H7 (cell line): Measurements from ENCODE around the gene METTL24. TPM values are rescaled to one million over a fixed set of nuclear protein-coding genes. Genes with fewer than 3 reads are reported as not detected.
"Not testable (repeated sequence)": the region's sequence is repeated elsewhere in the genome, so short reads cannot be mapped to it uniquely, and the experiment has no call there.

Source experiments
- DNase-seq: peaks from one replicate; pipeline ENCODE4 v3.0.0; 2012
- H3K27me3 ChIP-seq: 2 replicates; pipeline ENCODE4 v1.6.0; 2011; ENCODE audit warnings: mild to moderate bottlenecking, low read length; ENCODE audit not compliant: control insufficient read depth, insufficient read depth
- H3K36me3 ChIP-seq: replicated peaks from 2 replicates; pipeline ENCODE4 v1.5.1; 2011; ENCODE audit warnings: low read length; ENCODE audit not compliant: control insufficient read depth, insufficient read depth
- H3K4me3 ChIP-seq: 2 replicates; pipeline ENCODE4 v1.5.1; 2011; ENCODE audit warnings: low read depth, mild to moderate bottlenecking, control low read depth, low read length, moderate library complexity; ENCODE audit not compliant: insufficient read depth
- total RNA-seq: library from RNA; depleted of rRNA; stranded (reverse); fragments of >200 nt; shearing (Covaris generic); gene quantifications from 2 replicates; pipeline ENCODE4 v1.2.3, GENCODE V29; 2014

METTL24 gene
- total RNA-seq, 1 experiment from 2014 or later: 0.69 TPM

DNA sequence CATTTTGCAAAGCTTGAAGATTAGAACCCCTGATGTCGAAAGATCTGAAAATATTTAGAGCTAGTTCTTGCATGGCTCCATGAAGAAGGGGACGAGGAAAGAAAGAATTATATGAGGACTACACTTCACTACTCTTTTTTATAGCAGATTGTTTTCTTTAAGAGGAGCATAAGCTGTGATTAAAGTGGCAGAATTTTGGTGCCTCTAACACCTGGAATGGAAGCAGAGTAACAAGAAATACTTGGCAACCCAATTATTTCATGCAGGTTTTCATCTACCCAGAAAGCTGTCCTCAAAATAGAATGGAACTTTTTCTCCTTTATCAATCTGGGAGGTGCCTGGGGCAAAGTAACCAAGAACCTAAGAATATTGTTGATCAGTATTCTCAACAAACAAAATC is 4.0 kb downstream of the METTL24 start:
- H3K27me3 ChIP-seq: peaks cover 25% of the 10 kb centered on the region
- no peak overlapping the region for H3K4me3 ChIP-seq
- DNase-seq: no peak
- H3K36me3 ChIP-seq: no peaks in the 10 kb centered on the region

DNA sequence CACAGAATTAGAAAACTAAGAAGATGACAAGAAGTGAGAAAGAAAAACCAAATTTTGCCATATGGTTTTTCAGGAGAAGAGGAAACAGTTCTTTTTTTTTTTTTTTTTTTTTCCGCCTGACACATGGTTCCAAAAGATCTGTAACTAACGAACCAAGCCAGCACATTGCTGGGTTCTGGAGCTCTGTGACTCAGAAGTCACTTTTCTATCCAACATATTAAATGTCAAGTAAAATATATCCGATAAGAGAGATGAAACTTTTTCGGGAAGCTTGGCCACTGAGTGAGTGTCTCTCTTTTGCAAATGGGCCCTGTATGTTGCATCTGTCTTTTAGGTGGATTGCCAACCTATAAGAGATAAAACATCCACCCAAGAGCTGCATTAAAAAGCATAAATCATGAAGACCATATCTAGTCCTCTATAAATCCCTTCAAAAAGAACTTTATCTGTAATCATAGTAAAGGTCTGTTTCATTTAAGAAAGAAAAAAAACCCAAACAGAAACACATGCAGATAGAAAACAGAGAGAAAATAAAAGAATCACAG is 4.6 kb downstream of the METTL24 start:
- DNase-seq: no peak
- no peaks in the 10 kb centered on the region for H3K36me3 ChIP-seq
- H3K27me3 ChIP-seq: peaks cover 19% of the 10 kb centered on the region
- no peak overlapping the region for H3K4me3 ChIP-seq

DNA sequence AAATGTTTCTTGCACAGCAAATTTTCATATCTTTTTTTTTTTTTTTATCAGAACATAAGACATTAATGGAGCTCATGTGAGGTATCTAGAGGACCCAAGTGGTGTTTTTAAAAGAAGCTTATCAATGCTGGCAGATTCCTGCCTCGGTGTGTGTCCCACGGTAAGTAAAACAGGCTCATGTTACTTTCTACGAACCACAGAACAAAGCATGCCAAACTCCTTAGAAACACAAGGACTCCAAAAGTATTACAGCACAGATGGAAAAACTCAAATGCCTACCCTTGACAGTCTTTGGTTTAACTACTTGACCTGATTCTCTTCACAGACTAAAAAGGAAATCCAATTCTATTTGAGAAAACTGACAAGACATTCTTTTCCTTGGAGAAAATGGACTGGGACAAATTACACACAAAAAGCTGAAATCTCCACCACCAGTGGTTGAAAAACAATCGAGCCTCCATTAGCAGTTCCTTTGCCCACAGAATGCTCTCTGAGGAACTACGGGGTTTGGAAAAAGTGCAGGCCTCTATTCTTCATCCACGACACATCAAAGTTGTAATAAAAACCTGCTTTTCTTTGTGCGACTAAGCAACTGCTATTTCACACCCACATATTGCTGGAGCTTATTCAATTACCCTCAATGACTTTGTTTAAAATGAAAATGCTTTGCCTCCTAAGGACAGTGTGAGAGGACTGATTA is 5.4 kb downstream of the METTL24 start:
- Histone ChIP-seq H3K4me3 (no peak overlapping the region), H3K27me3 (peaks cover 13% of the 10 kb centered on the region), H3K36me3 (no peaks in the 10 kb centered on the region)
- DNase-seq: no peak

DNA sequence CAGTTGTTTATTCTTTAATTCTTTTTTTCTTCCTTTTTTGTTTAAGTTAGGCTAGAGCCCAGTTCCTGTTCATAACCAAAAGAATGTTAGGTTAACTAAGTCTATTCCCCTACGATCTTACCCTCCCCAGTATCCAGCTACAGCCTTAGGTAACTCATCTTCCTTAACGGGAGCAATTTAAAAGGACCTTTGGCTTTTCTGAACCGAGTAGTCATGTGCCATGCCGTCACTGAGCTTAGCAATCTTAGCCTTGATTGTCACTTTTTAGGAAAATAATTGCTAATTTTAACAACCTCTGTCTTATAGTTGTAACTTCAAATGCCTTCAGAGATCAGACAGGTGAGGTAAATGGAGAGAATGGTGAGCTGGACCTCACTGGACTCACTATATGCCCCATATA is 6.2 kb downstream of the METTL24 start:
- H3K36me3 ChIP-seq: no peaks in the 10 kb centered on the region
- peaks cover 6% of the 10 kb centered on the region for H3K27me3 ChIP-seq
- H3K4me3 ChIP-seq: no peak overlapping the region
- no peak for DNase-seq

DNA sequence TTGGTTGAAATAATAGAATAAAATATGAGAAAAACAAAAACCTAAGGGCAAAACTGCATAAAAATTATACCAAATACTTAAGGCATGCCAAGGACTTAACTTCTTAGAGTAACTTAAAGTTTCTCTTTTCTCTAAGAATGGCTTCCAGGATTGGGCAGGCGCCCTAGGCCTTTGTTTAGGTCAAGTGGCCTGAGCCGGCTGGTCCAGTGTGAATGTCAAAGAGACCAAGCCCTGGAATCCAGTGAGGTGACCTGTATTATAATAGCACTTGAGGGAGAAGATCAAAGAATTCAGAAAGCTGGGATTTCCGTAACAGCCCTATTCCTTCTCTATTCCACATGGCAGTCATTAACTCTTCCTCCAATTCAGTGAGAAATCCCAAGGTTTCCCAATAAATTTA is 6.6 kb downstream of the METTL24 start:
- DNase-seq: no peak
- Histone ChIP-seq H3K4me3 (no peak overlapping the region), H3K27me3 (peaks cover 2% of the 10 kb centered on the region), H3K36me3 (no peaks in the 10 kb centered on the region)

DNA sequence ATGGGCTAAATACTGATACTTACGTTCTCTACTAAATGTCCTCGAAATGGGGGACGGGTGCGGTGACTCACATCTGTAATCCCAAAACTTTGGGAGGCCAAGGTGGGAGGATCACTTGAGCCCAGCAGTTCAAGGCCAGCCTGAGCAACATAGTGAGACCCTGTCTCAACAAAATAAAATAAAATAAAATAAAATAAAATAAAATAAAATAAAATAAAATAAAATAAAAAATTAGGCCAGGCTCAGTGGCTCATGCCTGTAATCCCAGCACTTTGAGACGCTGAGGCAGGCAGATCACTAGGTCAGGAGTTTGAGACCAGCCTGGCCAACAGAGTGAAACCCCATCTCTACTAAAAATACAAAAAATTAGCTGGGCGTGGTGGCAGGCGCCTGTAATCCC is 7.6 kb downstream of the METTL24 start:
- not testable (repeated sequence) for H3K36me3 ChIP-seq, H3K4me3 ChIP-seq, DNase-seq, H3K27me3 ChIP-seq

DNA sequence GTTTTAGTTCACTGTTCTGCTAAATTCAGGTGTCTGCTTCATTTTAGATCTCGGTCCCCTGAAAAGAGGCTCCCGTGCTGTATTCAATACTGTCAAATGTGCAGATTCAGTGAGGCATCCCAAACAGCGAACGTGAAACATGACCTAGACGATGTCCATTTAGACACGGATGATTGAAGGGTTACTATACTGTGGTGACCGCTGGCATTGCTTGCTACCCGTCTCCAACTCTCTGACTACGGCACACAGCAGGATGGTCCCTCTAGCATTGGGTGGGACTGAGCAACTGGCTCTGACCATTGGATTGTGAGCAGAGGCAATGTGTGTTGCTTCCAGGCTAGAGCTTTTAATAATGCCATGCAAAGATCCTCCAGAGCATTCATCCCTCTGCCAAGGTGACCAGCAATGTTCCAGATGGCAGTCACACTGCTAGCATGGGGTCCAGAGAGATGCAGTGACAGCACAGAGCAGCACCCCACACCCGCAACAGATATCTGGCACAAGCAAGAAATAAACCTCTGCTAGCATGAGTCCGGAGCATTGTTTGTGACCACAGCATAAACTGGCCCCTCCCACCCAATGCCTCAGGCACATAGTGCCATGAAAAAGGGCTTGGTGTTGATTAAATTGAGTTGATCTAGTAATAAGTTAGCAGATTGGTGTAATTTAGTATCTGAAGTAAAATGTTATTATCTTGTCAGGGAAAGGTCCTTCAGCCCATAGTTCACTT is 9.0 kb downstream of the METTL24 start:
- Histone ChIP-seq H3K36me3 (no peaks in the 10 kb centered on the region), H3K4me3 (no peak overlapping the region), H3K27me3 (no peaks in the 10 kb centered on the region)
- DNase-seq: no peak

DNA sequence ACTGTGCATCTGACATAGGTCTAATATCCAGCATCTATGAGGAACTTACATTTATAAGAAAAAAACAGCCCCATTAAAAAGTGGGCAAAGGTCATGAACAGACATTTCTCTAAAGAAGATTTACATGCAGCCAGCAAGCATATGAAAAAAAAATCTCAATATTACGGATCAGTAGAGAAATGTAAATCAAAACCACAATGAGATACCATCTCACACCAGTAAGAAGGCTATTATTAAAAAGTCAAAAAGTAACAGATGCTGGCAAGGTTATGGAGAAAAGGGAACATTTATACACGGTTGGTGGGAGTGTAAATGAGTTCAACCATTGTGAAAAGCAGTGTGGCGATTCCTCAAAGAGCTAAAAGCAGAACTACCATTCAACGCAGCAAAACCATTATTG is 13.1 kb downstream of the METTL24 start:
- no peak for DNase-seq
- no peak overlapping the region for H3K4me3 ChIP-seq
- no peaks in the 10 kb centered on the region for H3K36me3 ChIP-seq
- H3K27me3 ChIP-seq: no peaks in the 10 kb centered on the region

DNA sequence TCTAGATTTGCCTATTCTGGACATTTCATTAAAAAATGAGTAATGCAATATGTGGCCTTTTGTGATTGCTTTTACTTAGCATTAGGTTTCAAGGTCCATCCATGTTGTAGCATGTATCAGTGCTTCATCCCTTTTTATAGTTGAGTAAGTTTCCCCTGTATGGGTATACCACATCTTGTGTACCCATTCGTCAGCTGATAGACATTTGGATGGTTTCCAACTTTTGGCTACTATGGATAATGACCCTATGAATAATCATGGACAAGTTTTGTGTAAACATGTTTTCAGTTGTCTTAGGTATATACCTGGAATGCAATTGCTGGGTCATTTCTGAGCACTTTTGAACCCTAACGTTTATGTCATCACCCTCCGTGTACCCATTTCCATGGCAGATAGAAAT is 15.4 kb downstream of the METTL24 start:
- Histone ChIP-seq H3K27me3 (no peaks in the 10 kb centered on the region), H3K36me3 (no peaks in the 10 kb centered on the region), H3K4me3 (no peak overlapping the region)
- no peak for DNase-seq

DNA sequence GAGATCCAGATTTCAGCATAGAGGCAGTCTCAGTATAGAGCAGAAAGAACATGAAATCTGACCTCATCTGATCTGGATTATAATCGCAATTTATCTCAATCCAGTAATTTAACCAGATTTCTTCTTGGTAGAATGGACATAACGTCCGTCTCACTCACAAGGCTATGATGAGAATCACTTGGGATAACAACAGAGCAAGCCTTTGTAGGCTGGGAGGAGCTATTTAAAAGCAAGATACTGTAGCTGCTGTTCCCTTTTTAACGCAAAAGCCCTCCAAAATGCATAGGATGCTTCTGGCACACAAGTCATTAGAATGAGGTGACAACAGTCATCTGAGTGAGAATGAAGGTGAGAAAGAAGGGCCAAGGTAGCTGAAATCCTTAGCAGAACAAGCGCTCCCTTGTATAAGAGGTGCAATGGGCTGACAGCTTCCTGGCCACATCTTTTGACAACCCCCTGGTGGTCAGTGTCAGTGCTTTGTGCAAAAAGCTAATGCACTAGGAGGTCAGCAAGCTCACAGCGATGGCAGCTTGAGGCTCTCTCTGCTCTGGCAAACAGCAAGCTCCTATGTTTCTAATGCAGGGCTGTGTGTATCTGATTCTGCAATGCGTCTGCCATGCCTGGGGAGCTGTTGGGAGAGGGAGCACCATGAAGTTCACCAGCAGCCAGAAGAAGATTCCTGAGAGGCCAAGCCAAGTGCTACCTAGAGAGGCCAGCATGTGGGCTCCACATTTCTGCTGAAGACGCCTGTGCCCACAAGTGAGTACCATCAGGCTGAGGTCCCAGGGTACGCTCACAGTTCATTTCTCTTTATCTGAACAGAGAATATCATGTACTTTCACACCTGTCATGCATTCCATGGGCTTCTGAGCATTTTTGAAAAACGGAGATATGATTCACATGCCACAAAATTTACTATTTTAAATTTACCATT is 16.2 kb downstream of the METTL24 start:
- no peaks in the 10 kb centered on the region for H3K36me3 ChIP-seq
- no peak overlapping the region for H3K4me3 ChIP-seq
- DNase-seq: peak; percentile 67
- H3K27me3 ChIP-seq: no peaks in the 10 kb centered on the region

DNA sequence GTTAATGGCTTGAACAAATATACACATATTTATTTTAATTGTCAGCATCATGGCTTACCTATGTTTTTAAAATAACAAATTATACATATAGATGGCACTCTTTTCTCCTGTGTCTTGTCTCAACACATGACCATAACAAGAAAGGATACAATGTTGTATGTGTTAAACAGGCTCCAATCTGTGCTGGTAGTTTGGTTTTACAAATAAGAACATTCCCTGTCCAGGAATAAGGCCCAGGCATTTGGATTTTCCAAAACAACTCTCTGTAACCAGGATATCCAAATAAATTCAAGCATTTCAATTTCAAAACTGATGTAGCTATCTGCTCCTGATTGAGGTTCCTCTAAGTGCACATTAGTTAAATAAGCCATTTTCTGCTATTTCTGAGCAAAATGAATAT is 17.1 kb downstream of the METTL24 start:
- DNase-seq: no peak
- H3K4me3 ChIP-seq: no peak overlapping the region
- no peaks in the 10 kb centered on the region for H3K36me3 ChIP-seq
- no peaks in the 10 kb centered on the region for H3K27me3 ChIP-seq

DNA sequence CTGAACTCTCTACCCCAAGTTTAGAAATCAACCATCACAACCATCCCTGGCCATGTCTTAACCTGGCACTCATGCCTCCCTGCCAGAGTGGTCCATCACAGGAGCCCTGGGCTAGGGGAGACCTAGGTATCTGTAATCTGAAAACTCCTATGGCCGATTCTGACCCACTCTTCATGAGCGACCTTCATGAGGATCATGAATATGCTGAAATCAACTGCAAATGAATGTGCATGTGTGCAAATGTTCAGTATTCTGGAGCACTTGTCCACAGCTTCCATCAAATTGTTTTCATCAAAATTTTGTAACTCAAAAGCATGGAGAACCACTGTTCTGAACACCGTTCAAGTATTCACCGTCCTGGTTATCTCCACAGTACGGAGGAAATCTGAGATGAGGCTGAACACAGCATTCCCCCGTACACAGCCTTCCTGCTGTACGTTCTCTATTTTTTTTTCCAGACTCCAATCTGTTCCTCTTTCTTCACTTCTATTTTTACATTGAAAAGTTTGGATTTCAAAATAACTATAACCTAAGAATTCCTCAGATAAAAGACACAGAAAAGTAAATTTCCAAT is 17.7 kb downstream of the METTL24 start:
- DNase-seq: no peak
- Histone ChIP-seq H3K27me3 (no peaks in the 10 kb centered on the region), H3K36me3 (no peaks in the 10 kb centered on the region)

DNA sequence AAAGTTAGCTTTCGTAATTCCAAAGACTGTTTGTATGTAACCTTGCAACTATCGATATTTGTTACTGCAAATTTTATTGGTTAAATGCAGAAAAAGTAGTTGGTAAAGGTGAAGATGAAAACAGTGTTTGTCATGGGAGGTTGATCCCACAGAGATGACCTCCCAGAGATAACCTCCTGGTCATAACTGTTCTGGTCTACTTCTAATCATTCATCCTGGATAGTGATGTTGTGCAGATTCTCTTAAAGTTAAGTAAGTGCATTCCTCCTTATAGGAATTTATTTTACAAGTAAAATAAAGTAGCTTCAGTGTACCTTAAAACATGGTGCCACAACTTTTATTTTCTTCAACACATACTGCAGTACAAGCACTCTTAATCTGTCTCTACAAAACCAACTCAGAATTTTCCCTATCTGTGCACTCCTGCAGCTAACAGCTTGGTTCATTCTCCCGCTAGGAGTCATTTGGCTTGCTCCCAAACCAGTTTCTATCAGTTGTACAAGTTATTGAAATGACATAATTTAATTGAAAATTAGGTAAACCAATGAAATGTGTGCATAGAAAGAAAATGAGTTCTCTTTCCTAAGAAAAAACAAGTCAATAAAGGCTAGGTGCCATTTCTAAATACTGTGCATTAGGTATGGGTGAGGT is 19.2 kb downstream of the METTL24 start:
- Histone ChIP-seq H3K27me3 (no peaks in the 10 kb centered on the region), H3K4me3 (no peak overlapping the region), H3K36me3 (no peaks in the 10 kb centered on the region)
- DNase-seq: no peak

More for the DNA sequence above, 17.7 kb downstream of the METTL24 start:
- no peak overlapping the region for H3K4me3 ChIP-seq

DNA sequence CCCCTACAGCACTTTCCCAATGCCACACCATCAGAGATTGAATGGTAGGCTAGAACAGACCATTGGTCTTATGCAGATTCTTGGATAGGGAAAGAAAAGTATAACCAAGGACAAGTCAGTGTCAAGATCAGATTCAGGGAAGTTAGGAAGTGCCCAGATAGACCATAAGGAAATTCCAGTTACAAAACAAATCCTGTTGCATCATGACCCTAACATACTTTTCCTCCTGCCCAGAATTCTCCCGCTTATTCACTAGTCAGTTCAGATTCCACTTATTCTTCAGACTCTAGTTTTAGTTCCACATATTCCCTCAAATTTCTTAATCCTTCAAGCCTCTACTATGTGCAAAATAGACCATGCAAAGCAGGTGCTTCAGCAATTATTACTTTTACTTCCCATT is 20.7 kb downstream of the METTL24 start:
- H3K4me3 ChIP-seq: no peak overlapping the region

More for the DNA sequence above, 20.7 kb downstream of the METTL24 start:
- H3K27me3 ChIP-seq: no peaks in the 10 kb centered on the region
- no peak for DNase-seq
- no peaks in the 10 kb centered on the region for H3K36me3 ChIP-seq
